Stimulated activated CD4-positive, alpha-beta T cell treated with anti-CD3 and anti-CD28 coated beads, Interleukin-12 subunit alpha, Interleukin-12 subunit beta, amount 100 ng/mL, for 24 hours (primary cell): Measurements from ENCODE around the gene PRR9.

Source experiments
- DNase-seq, 2 experiments: peaks; one replicate each; pipeline ENCODE4 v3.0.0-alpha.2; 2020; ENCODE audit warnings: low read depth in 2 of 2

The PRR9 gene

GRCh38 chr1:153262462-153263157 is 45.2 kb downstream of the PRR9 start:
- no peak for DNase-seq

DNA sequence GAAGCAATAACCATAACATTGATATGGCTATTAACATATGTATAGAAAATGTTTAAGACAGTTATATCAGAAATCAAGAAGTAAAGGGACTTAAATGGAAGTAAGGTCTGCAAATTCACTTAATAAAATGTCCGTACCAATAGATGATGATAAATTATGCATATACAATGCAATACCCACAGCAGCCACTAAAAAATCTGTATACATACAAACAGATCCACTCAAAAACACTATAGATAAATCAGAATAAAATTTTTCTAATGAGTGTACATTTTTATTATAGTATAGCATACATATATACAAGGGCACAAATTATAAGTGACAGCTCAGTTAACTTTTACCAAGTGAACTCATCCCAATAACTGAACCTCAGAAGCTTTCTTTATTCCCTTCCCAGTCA is 48.1 kb downstream of the PRR9 start:
- DNase-seq: no peak
